ENCODE measurements around the gene CAPN5.

DNA sequence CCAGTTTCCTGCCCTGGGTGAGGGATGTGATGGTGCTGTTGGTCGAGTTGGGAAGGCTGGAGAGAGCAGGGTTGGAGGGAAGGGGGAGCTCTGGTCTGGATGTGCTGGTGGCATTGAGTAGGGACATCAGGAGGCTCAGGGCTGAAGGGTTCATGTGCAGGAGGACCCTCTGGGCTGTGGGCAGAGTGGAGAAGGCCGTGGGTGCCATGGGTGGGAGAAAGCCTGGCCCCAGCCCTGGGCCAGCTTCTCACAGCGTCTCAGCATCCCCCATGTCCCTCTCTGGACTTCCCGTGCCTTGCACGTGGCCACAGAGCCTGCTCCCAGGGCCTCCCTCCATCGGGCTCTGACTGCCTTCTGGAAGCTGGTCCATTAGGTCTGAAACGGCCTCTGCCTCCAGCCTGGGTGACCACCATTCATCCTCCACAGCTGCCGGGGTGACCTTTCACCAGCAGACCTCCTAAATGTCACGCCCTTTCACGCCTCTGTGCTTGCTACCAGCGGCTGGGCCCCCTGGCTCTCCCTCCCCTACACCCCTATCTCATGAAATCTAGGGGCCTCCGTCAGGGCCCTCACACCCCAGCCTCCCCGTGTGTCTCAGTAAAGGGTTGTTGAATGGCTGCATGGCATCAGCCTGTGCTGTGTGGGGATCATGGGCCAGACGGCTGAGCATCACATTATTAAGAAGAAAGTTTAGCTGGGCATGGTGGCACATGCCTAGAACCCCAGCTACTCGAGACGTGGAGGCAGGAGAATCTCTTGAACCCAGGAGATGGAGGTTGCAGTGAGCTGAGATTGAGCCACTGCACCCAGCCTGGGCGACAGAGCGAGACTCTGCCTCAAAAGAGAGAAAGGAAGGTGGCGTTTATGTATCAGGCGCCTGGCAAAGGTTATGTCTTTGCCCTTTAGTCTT lies 86.8 kb downstream of the CAPN5 start:
- TF ChIP-seq POLR2A (IDR thresholded peaks at IDR 0.05), result no peak
- TF ChIP-seq, protein P1, sequence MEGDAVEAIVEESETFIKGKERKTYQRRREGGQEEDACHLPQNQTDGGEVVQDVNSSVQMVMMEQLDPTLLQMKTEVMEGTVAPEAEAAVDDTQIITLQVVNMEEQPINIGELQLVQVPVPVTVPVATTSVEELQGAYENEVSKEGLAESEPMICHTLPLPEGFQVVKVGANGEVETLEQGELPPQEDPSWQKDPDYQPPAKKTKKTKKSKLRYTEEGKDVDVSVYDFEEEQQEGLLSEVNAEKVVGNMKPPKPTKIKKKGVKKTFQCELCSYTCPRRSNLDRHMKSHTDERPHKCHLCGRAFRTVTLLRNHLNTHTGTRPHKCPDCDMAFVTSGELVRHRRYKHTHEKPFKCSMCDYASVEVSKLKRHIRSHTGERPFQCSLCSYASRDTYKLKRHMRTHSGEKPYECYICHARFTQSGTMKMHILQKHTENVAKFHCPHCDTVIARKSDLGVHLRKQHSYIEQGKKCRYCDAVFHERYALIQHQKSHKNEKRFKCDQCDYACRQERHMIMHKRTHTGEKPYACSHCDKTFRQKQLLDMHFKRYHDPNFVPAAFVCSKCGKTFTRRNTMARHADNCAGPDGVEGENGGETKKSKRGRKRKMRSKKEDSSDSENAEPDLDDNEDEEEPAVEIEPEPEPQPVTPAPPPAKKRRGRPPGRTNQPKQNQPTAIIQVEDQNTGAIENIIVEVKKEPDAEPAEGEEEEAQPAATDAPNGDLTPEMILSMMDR (IDR thresholded peaks at IDR 0.05), result no peak
- TF ChIP-seq POLR2AphosphoS5 (IDR thresholded peaks at IDR 0.05; ENCODE audit: insufficient read depth in 1 of 2, low read depth in 1 of 2), result no peak
